Peyer's patch (tissue), 4 donors: ENCODE data around the gene SLC39A11. TPM values are rescaled to one million over a fixed set of nuclear protein-coding genes. Genes with fewer than 3 reads are reported as not detected.
"Not testable (repeated sequence)": the region's sequence is repeated elsewhere in the genome, so short reads cannot be mapped to it uniquely, and the experiment has no call there.

Experiments
- DNase-seq, 3 donors: peaks; one replicate each; pipeline ENCODE4 v3.0.0-alpha.2; 2017 to 2019
- H3K27ac ChIP-seq, 4 donors: fragments of 200-600 bp; sonication (generic); one replicate each; pipeline ENCODE4 v1.5.1; 2016 to 2019
- H3K27me3 ChIP-seq, 2 donors: fragments of 200-600 bp; sonication (generic); one replicate each; pipeline ENCODE4 v1.5.1; 2019
- H3K36me3 ChIP-seq, 3 donors: fragments of 200-600 bp; sonication (generic); one replicate each; pipeline ENCODE4 v1.5.1; 2016 to 2019
- H3K4me1 ChIP-seq, 4 donors: fragments of 200-600 bp; sonication (generic); one replicate each; pipeline ENCODE4 v1.5.1; 2016 to 2019
- H3K4me3 ChIP-seq, 4 donors: fragments of 200-600 bp; sonication (generic); 1 replicate in 3 of 4; 2 replicates in 1 of 4; pipeline ENCODE4 v1.5.1; 2016 to 2019; ENCODE audit warnings: mild to moderate bottlenecking in 1 of 4
- H3K9me3 ChIP-seq, 4 donors: fragments of 200-600 bp; sonication (generic); one replicate each; pipeline ENCODE4 v1.5.1; 2016 to 2019; ENCODE audit warnings: mild to moderate bottlenecking in 1 of 4
- CTCF ChIP-seq, 6 experiments: fragments of 450-650 bp in 4 of 6; fragments of 200-600 bp in 2 of 6; sonication (generic) in 1 of 6; IDR thresholded peaks; one replicate each; pipeline ENCODE4 v1.5.1; 2017 to 2019; ENCODE audit warnings: antibody characterized with exemption in 6 of 6, mild to moderate bottlenecking in 3 of 6, moderate library complexity in 1 of 6
- POLR2A ChIP-seq, 2 donors: fragments of 450-650 bp; IDR thresholded peaks; one replicate each; pipeline ENCODE4 v1.5.1; 2017; ENCODE audit warnings: antibody characterized with exemption in 2 of 2, mild to moderate bottlenecking in 2 of 2, moderate library complexity in 2 of 2
- total RNA-seq, 4 donors: library from RNA; depleted of rRNA; stranded (reverse); fragments of >200 nt; gene quantifications; one replicate each; pipeline ENCODE4 v1.1.0, GENCODE V29; 2016

Gene SLC39A11
- total RNA-seq, 4 donors from 2014 or later = 39.9 to 91.6 (median 45.7) TPM

GRCh38 chr17:73011016-73011486 is 81.4 kb downstream of the SLC39A11 start:
- no peaks in the 10 kb centered on the region for H3K9me3 ChIP-seq
- H3K36me3 ChIP-seq = no peaks in the 10 kb centered on the region
- no peak for TF ChIP-seq POLR2A (IDR thresholded peaks at IDR 0.05)
- TF ChIP-seq CTCF (IDR thresholded peaks at IDR 0.05) = no peak
- H3K4me1 ChIP-seq = no peaks in the 10 kb centered on the region
- no peak for DNase-seq
- H3K27me3 ChIP-seq = no peaks in the 10 kb centered on the region
- no peak overlapping the region for H3K4me3 ChIP-seq
- H3K27ac ChIP-seq = no peak overlapping the region

DNA sequence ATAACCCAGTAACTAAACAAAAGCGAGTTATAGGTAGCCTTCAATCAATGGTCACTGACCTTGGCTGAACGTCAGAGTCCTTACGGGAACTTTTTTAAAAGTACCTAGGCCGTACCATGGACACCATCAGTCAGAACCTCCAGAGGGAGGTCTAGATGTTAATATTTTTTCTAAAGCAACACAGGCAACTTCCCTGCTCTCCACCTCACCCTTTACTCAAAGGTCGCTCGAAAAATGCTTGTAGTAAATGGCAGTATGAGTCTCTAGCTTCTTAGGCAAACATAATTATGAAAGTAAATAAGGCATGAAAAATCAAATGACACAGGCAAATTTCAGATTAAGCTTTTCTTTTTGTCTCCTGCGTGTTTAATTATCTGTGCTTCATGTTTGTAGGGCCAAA is 82.1 kb downstream of the SLC39A11 start:
- Histone ChIP-seq H3K36me3 (no peaks in the 10 kb centered on the region), H3K4me1 (no peaks in the 10 kb centered on the region), H3K9me3 (no peaks in the 10 kb centered on the region), H3K27me3 (no peaks in the 10 kb centered on the region), H3K4me3 (no peak overlapping the region), H3K27ac (no peak overlapping the region)
- DNase-seq = no peak
- TF ChIP-seq CTCF (IDR thresholded peaks at IDR 0.05) (no peak), POLR2A (IDR thresholded peaks at IDR 0.05) (no peak)

- no peak overlapping the region for H3K27ac ChIP-seq
- H3K4me3 ChIP-seq = no peak overlapping the region
- no peaks in the 10 kb centered on the region for H3K27me3 ChIP-seq
- H3K36me3 ChIP-seq = no peaks in the 10 kb centered on the region
- no peak for TF ChIP-seq POLR2A (IDR thresholded peaks at IDR 0.05)
- TF ChIP-seq CTCF (IDR thresholded peaks at IDR 0.05) = no peak
- no peaks in the 10 kb centered on the region for H3K9me3 ChIP-seq
- no peak for DNase-seq
- H3K4me1 ChIP-seq = no peaks in the 10 kb centered on the region
These were observed 85.1 kb downstream of the SLC39A11 start for GRCh38 chr17:73007407-73007806.

DNA sequence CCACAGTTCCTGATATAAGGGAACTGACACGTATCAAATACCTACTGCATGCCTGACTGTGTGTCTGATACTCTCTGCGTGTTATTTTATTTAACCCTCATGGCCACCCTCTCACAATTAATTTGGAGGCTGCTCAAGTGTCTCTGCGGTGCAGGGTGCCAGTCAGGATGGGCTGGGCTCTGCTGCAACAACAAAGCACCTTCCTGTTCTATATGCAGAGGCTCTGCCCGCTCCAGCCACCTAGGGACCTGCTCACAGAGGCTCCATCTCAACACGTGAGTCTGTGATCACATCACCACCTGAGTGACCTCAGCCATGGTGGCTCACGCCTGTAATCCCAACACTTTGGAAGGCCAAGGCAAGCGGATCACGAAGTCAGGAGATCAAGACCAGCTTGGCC is 87.1 kb downstream of the SLC39A11 start:
- Histone ChIP-seq H3K9me3 (no peaks in the 10 kb centered on the region), H3K27me3 (no peaks in the 10 kb centered on the region), H3K4me3 (no peak overlapping the region), H3K4me1 (no peaks in the 10 kb centered on the region), H3K27ac (no peak overlapping the region), H3K36me3 (no peaks in the 10 kb centered on the region)
- TF ChIP-seq POLR2A (IDR thresholded peaks at IDR 0.05) (no peak), CTCF (IDR thresholded peaks at IDR 0.05) (no peak)
- DNase-seq = no peak

GRCh38 chr17:73003487-73003886 is 89.0 kb downstream of the SLC39A11 start:
- peak in 2 of 3 donors; percentile 52 to 62 for DNase-seq
- TF ChIP-seq POLR2A (IDR thresholded peaks at IDR 0.05) (no peak), CTCF (IDR thresholded peaks at IDR 0.05) (peak in 3 of 6 experiments; percentile 31 to 48 (median 31))
- no peak overlapping the region for H3K27ac ChIP-seq
- no peaks in the 10 kb centered on the region for H3K9me3 ChIP-seq
- H3K27me3 ChIP-seq = no peaks in the 10 kb centered on the region
- H3K36me3 ChIP-seq = no peaks in the 10 kb centered on the region
- no peaks in the 10 kb centered on the region for H3K4me1 ChIP-seq
- no peak overlapping the region for H3K4me3 ChIP-seq

DNA sequence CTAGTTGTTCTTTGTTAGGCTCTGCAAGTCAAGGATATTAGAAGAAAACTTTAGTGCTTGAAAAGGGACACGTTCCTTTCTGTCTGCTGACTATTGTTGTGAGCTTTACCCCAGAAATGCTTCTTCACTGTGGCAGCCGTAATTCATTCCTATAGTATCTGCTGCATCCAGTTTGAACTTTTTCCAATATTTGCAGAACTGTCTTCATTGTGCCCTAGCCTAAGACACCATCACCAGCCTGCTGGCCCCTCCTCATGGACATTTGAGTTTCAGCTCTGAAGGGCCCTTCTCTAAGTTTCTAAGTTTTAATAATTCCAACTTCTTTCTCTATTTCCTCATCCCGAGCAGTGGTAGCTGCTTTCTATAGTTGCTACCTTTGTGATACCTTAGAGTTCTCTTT is 91.7 kb downstream of the SLC39A11 start:
- TF ChIP-seq POLR2A (IDR thresholded peaks at IDR 0.05) (no peak), CTCF (IDR thresholded peaks at IDR 0.05) (no peak)
- H3K9me3 ChIP-seq = no peaks in the 10 kb centered on the region

GRCh38 chr17:72999474-72999873 is 93.0 kb downstream of the SLC39A11 start:
- not testable (repeated sequence) for H3K9me3 ChIP-seq, H3K36me3 ChIP-seq, H3K4me1 ChIP-seq, H3K4me3 ChIP-seq, H3K27me3 ChIP-seq, H3K27ac ChIP-seq, DNase-seq

More for the DNA sequence above, 91.7 kb downstream of the SLC39A11 start:
- no peak overlapping the region for H3K4me3 ChIP-seq
- H3K36me3 ChIP-seq = no peaks in the 10 kb centered on the region
- H3K27ac ChIP-seq = no peak overlapping the region
- H3K4me1 ChIP-seq = no peaks in the 10 kb centered on the region
- H3K27me3 ChIP-seq = no peaks in the 10 kb centered on the region
- no peak for DNase-seq
